MM.1S (cell line): Measurements from ENCODE around the gene CACNB3.

Experiments used
- CTCF ChIP-seq: fragments of 300-600 bp; sonication (generic); IDR thresholded peaks from 2 replicates; pipeline ENCODE4 v1.5.1; 2016; ENCODE audit warnings: antibody characterized with exemption, low read length, mixed read lengths
- EZH2 ChIP-seq: fragments of 300-600 bp; sonication (generic); optimal IDR thresholded peaks from 2 replicates; pipeline ENCODE3; 2017; ENCODE audit warnings: low read depth, mild to moderate bottlenecking, antibody characterized with exemption, low read length, mixed read lengths
- EZH2phosphoT487 ChIP-seq: fragments of 300-600 bp; sonication (generic); IDR thresholded peaks from 2 replicates; pipeline ENCODE4 v1.6.1; 2018; ENCODE audit warnings: antibody characterized with exemption, low read length

DNA sequence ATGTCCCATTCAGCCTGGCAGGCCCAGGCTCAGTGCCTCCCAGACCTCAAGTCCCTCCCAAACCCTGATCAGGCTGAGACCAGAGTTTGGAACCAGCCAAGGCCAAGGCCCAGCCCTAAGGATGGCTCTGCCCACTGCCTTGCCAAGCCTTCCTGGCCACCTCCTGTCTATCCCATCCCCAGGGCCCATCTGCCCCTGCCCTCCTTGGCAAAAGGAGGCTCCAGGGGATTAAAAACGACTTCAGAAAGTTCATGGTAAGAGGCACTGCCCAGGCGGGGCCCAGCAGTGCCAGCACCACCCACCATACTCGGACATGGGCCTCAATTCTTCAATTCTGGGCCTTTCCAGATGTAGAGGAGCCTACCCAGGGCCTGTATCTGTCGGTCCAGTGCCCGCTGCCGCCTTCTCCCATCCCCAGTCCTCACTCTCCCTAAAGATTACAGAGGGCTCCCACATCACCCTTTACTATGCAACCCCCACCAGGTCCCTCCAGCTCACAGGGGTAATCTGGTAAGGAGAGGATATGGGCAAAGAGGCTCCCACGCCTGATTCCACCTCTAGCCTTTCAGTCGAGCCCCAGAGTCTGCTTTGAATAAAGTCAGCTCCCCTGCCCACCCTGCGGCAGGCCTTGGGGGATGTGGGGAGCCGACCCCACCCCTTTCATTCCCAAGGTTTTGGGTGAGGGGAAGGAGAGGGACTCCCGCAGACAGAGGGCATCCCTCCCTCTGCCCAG is 30.3 kb upstream of the CACNB3 start:
- TF ChIP-seq CTCF: no peak
- no peak for TF ChIP-seq EZH2
- TF ChIP-seq EZH2phosphoT487: no peak
